ES-I3 (cell line): ENCODE data around the gene LTF.
"Not testable (repeated sequence)": the region's sequence is repeated elsewhere in the genome, so short reads cannot be mapped to it uniquely, and the experiment has no call there.

Experiments
- H3K36me3 ChIP-seq: 2 replicates; pipeline ENCODE4 v1.6.1; 2013; ENCODE audit warnings: mild to moderate bottlenecking, low read length, control low read depth, moderate library complexity; ENCODE audit not compliant: insufficient read depth
- H3K4me1 ChIP-seq: 2 replicates; pipeline ENCODE4 v1.6.1; 2013; ENCODE audit warnings: mild to moderate bottlenecking, control low read depth, low read length; ENCODE audit not compliant: insufficient read depth
- H3K9ac ChIP-seq: 2 replicates; pipeline ENCODE4 v1.6.1; 2013; ENCODE audit warnings: low read depth, mild to moderate bottlenecking, low read length, moderate library complexity
- H3K9me3 ChIP-seq: 2 replicates; pipeline ENCODE4 v1.6.1; 2013; ENCODE audit warnings: mild to moderate bottlenecking, low read length, moderate library complexity; ENCODE audit not compliant: control insufficient read depth, insufficient read depth

Gene LTF

DNA sequence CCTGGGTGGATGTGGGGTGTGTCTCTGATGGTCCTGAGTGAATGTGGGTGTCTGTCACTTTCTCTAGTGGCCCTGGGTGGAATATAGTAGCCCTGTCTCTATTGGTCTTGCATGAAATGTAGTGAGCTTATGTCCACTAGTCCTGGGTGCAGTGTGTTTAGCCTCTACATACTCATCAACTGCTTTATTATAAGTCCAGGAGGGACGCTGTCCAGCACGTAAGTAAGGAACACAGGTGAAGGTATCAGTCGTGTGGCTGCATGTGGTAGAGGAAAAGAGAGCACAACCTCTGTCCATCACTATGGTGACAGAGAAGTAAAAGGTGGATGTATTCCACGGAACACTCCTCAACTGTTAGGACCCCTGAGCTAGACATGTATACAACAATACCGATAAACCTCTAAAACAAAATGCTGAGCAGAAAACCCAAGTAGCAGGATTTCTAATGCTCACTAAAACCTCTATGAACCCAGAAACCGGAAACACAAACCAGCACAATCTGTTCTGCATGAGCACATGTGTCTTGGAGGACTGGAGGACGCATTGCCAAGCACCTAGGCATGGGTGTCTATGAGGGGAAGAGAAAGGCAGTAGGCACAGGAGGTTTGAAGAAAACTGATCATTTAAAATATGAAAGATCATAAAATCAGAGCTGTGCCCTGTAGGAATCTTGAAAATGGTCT is 11.0 kb downstream of the LTF start:
- H3K9ac ChIP-seq: no peak overlapping the region
- no peaks in the 10 kb centered on the region for H3K36me3 ChIP-seq
- no peaks in the 10 kb centered on the region for H3K4me1 ChIP-seq
- no peaks in the 10 kb centered on the region for H3K9me3 ChIP-seq

DNA sequence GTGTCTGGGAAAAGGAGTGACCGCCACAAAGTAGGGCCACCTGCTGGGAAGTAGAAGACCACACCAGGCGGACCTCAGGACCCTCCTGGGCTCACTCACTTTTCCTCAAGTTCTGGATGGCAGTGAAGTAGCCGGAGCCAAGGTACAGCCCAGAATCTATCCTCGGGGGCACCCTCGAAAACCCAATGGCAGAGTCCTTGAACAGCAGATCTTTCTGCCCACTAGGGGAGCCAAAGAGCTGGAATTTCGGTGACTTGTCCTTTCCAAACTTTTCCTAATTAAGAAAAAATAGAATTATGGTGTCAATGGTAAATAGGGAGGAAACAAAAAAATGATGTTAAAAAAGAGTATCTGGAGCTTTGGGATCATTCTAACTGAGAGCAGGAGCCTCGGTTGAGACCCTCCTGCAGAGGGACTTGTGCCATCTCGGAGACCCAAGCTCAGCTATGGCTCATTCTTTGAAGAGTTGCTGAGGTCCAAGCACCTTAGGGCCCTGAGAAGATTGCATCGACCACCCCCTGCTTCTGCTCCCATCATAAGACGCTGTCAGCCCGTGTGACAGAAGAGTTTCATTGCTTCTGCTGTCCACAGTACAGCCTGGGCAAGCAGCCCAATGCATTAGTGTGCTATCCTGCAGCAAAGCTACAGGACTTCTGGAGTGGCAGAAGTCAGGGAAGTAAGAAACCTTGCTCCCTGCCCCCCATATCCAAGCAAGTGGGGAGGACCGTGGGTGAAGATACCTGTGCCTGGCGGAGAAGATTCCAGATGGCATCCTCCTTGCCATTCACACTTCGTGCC is 14.8 kb downstream of the LTF start:
- Histone ChIP-seq H3K9ac (no peak overlapping the region), H3K4me1 (no peaks in the 10 kb centered on the region), H3K9me3 (no peaks in the 10 kb centered on the region), H3K36me3 (no peaks in the 10 kb centered on the region)

DNA sequence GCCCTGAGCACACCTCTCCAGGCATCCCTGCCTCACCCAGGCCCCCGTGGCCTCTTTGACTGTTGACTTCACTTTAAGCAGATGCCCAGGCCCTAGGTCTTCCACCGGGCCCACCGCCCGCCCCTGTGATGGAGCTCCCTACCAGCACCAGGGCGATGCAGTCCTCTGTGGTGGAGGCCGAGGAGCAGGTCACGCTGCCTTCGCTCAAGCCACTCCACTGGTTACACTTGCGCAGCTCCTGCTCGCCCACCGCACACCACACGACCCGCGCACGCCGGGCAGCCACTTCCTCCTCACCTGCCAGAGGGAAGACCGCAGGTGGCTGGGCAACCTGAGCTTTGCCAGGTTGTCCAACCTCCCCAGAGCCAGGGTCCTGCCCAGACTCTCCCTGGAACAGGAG is 16.0 kb downstream of the LTF start:
- H3K4me1 ChIP-seq: no peaks in the 10 kb centered on the region
- H3K9ac ChIP-seq: no peak overlapping the region
- H3K9me3 ChIP-seq: no peaks in the 10 kb centered on the region
- no peaks in the 10 kb centered on the region for H3K36me3 ChIP-seq

DNA sequence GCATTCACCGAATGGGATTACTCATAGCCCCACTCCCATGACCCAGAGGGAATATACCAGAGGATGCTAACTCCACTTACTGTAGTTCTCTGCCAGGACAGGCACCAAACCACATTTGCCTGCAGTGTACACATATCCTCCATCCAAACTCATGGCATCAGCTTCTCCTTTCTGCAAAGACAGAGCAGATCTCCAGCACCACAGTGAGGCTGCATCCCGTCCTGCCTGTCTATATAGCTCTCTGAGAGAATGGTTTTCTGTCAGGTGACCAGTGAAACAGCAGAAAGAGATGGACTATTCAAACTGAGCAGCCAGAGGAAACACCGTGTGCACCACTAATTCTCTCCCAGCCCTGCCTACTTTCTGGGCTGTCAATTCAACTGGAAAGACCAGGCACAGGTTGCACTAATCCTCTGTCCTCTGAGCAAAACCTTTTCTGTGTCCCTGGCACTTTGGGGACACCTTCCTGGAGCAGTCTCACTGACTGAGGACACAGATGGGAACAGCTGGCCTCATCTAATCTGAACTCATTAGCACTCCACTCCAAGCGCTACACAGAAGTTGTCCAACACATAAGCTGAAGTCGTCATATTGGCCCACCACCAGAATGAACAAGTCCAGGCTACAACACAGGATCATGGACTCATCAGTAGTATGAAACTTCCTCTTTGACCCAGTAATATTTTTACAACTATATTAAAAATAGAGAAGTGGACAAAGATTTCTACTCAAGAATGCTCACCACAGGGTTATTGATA is 17.3 kb downstream of the LTF start:
- Histone ChIP-seq H3K36me3 (no peaks in the 10 kb centered on the region), H3K4me1 (no peaks in the 10 kb centered on the region), H3K9me3 (no peaks in the 10 kb centered on the region), H3K9ac (no peak overlapping the region)

DNA sequence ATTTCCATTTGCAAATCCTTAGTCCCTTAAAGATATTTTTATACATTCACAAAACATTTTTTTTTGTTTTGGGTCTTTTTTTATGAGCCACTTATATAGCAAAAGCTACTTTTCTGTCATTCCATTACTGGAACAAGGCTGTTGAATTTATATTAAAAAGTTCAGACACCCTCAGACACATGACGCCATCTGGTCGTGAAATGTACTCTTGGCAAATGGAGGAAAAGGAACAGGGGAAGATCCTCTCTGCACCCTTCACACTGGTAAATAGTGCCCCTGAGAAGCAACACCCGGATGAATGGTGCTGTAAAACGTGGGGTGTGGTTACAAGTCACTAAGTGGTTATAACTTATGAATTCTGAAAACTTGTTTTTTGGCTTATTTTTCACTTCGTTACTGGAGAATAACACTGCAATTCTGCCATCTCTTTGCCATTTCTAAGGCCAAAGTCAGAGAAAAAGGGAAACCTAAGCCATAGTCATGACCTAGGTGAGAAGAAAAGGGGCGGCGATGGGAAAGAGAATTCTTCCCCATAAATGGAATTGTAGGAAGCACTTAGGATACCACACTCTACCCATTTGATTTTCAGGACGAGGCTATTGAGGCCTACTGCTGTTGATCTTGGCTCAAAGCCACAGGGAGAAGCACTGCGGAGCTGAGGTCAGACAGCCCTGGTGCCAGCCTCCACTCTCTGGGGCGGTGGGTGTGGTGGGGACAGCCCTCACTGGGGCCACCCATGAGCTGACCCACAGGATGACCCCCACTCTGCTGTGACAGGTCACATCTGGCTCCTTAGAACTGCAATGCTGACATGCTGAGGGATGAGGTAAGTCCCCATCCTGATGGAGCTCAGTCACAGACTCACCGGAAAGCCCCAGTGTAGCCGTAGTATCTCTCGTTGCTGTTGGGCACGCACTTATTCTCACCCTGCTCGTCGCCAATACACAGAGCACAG is 21.9 kb downstream of the LTF start:
- Histone ChIP-seq H3K4me1 (peaks cover 5% of the 10 kb centered on the region; the same call in 1 of the 2 replicates), H3K9me3 (no peaks in the 10 kb centered on the region), H3K36me3 (no peaks in the 10 kb centered on the region), H3K9ac (no peak overlapping the region)

DNA sequence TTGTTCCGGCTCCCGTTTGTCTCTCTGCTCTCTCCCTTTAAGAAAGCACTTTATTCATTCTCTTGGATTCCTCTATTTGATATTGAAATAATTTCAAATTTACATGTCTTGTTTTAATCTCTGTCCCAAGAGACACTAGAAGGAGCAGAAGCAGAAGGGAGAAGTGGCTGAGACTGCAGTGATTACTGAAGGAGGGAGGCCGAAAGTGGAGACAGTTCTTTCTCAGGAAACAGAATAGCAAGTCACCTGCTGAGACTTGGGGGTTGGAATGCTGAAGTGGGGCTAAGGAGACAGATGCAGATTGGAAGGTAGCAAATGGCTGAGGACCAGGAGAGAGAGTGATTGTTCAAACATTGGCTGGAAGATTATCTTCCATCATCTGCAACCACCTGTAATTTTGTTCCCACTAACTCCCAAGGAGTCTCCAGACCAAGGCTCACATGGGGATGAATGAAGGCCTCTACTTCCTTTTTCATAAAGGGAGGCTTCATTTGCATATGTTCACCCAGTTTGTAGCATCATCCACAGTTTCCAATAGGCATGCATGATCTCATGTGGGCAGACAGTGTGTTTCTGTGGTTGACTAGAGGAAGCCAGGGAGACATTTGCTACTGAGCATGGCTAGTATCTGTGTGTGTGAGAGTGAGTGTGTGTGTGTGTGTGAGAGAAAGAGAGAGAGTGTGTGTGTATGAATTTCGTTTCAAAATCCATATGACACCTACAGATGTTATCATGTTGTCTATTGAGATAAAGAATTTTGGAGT is 24.0 kb downstream of the LTF start:
- H3K9me3 ChIP-seq: no peaks in the 10 kb centered on the region
- no peaks in the 10 kb centered on the region for H3K36me3 ChIP-seq
- H3K9ac ChIP-seq: no peak overlapping the region
- peaks cover 5% of the 10 kb centered on the region; the same call in 1 of the 2 replicates for H3K4me1 ChIP-seq

DNA sequence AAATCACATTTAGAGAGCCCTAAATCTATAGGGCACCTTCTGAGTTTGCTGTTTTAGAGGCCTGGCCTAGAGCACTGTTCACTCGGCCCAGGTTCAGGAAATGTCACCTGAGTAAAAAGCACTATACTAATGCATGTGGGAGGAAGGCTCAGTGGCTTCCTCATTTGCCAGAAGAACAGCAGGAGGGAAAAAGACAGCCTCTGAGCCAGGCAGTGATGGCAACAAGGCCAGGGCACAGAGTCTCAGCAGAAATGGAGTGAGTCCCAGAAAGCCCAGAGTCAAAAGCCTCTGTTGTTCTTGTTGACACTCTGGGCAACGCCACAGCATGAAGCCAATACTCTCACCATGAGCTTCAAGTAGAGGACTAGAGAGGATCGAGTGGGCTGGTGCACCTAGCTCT is 25.9 kb downstream of the LTF start:
- Histone ChIP-seq H3K4me1 (peaks cover 5% of the 10 kb centered on the region; the same call in 1 of the 2 replicates), H3K9ac (no peak overlapping the region), H3K9me3 (no peaks in the 10 kb centered on the region), H3K36me3 (no peaks in the 10 kb centered on the region)

DNA sequence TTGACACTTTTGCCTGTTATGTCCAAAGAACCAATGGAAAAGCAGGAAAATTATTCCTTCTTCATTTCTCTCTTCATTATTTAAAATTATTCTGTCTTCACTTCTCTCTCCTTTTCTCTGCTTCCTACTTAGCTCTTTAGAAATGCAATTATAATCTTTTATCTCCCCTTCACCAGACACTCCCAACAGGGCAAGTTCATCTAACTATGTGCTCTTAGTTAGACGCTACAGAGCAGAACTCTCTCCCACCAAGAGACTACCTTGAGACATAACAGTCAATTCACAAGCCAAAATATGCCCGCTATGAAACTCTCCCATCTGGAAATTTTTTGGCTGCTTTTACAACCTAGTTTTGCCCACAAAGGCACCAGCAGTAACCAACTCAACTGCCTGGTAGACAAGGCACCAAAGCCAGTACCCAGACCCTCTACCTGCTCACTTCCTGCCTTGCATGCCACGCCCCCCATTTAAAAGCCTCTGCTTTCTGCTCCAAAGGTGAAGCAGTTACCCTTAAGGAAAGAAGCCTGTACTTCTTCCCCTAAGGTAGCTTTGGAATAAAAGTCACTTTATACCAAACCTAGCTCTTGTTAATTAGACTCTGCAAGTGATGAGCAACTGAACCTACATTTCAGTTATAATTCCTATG is 29.5 kb downstream of the LTF start:
- Histone ChIP-seq H3K36me3 (no peaks in the 10 kb centered on the region), H3K9ac (no peak overlapping the region), H3K4me1 (no peaks in the 10 kb centered on the region), H3K9me3 (no peaks in the 10 kb centered on the region)

DNA sequence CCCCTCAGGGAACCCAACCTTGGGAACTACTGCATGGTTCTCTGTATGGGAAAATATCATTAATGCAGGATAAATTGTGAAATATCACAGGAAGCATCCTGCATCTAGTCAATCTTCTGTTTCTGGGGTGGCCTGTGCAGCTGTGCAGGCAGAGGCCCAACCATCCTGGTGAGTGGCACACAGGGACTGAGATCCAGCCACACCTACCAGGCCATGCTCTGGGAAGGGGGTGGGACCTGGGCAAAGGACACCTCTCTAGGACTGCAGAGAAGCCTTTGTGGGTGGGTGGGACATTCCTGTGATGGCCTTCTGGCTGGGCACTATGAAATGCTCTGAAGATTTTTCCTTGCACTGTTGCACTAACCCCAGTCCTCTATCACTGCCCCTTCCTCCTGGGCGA is 30.9 kb downstream of the LTF start:
- Histone ChIP-seq H3K4me1 (no peaks in the 10 kb centered on the region), H3K36me3 (no peaks in the 10 kb centered on the region), H3K9me3 (no peaks in the 10 kb centered on the region), H3K9ac (no peak overlapping the region)

DNA sequence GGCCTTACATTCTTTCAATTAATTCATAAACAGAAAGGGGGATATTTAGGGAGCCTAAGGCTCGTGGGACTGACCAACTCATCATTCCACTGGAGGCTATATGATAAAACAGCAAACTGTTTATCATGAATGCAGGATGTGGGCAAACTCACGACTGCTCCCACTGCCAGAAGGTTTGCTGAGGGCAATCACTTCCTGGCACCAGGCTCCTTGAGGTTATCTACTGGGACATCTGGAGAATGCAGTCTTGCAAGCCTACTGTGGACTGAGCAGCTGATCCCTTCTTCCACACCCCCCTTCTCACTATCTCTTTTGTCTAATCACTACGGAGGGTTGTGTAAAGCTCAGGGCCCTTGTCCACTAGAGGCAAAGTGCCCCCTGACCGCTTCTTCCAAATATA is 31.6 kb downstream of the LTF start:
- H3K9me3 ChIP-seq, H3K36me3 ChIP-seq, H3K4me1 ChIP-seq, H3K9ac ChIP-seq: not testable (repeated sequence)

DNA sequence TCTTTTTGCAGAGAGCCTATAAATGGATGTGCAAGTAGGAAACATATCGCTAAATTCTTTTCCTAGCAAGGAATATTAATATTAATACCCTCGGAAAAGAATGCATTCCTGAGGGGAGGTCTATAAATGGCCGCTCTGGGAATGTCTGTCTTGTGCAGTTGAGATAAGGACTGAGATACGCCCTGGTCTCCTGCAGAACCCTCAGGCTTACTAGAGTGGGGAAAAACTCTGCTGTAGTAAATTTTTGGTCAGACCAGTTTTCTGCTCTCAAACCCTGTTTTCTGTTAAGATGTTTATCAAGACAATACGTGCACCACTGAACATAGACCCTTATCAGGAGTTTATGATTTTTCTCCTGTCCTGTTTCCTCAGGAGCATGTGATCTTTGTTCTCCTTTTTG is 32.8 kb downstream of the LTF start:
- H3K36me3 ChIP-seq, H3K4me1 ChIP-seq, H3K9ac ChIP-seq, H3K9me3 ChIP-seq: not testable (repeated sequence)

DNA sequence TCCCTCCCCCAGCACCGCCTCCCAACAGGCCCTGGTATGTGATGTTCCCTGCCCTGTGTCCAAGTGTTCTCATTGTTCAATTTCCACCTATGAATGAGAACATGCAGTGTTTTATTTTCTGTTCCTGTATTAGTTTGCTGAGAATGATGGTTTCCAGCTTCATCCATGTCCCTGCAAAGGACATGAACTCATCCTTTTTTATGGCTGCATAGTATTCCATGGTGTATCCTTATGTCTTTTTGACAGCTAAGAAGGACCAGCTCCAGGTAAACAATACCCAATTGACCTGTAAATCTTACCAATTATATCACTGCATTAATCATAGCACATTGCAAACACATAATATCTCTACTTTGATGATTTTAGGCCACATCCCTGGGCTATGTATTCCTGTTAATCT is 33.8 kb downstream of the LTF start:
- not testable (repeated sequence) for H3K36me3 ChIP-seq, H3K9me3 ChIP-seq

DNA sequence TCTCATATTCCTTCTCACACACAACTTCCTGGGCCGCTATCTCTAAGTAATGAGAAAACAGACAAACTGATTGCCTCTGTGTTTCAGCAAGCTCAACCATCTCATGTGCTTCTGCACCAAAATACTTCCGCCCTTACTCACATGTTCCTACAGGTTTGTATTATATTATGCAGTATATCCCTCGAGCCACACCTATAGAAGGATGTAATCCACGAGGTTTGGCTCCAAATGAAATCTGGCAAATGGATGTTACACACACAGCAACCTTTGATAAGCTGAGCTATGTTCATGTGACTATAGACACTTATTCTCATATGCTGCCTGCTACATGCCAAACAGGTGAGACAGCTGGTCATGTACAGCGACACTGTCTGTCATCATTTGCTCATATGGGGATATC is 35.0 kb downstream of the LTF start:
- Histone ChIP-seq H3K9ac (no peak overlapping the region), H3K9me3 (no peaks in the 10 kb centered on the region), H3K4me1 (no peaks in the 10 kb centered on the region), H3K36me3 (no peaks in the 10 kb centered on the region)

More for the DNA sequence above, 33.8 kb downstream of the LTF start:
- not testable (repeated sequence) for H3K9ac ChIP-seq, H3K4me1 ChIP-seq
